Memory B cell (primary cell): ENCODE results near the gene CTSZ.

Experiments used
- ATAC-seq: fragments of 150-1000 bp; cut with Tn5 transposase; 2 replicates; pipeline ENCODE4 v1.10.0; 2021; ENCODE audit warnings: low read depth, mild to moderate bottlenecking, moderate library complexity
- DNase-seq, 2 donors: peaks; one replicate each; pipeline ENCODE4 v3.0.0; 2022; ENCODE audit warnings: low spot score in 2 of 2
- H3K27ac Mint-ChIP-seq: one replicate; pipeline ENCODE4 v1.8.0; 2022; ENCODE audit warnings: mild to moderate bottlenecking, moderate library complexity, mixed read lengths
- H3K27me3 Mint-ChIP-seq: one replicate; pipeline ENCODE4 v1.8.0; 2022; ENCODE audit warnings: mixed read lengths
- H3K36me3 Mint-ChIP-seq: one replicate; pipeline ENCODE4 v1.8.0; 2022; ENCODE audit warnings: mild to moderate bottlenecking, mixed read lengths
- H3K4me1 Mint-ChIP-seq: one replicate; pipeline ENCODE4 v1.8.0; 2022; ENCODE audit warnings: mixed read lengths
- H3K4me3 Mint-ChIP-seq: one replicate; pipeline ENCODE4 v1.8.0; 2022; ENCODE audit warnings: mild to moderate bottlenecking, moderate library complexity, mixed read lengths
- H3K9me3 Mint-ChIP-seq: one replicate; pipeline ENCODE4 v1.8.0; 2022; ENCODE audit warnings: mixed read lengths

Gene CTSZ

GRCh38 chr20:59002874-59003399, 4.1 kb downstream of the CTSZ start:
- ATAC-seq (no peak), DNase-seq (no peak)
- peak overlapping the region; percentile 93 for H3K4me3 Mint-ChIP-seq
- H3K27me3 Mint-ChIP-seq: no peaks in the 10 kb centered on the region
- peaks cover 38% of the 10 kb centered on the region for H3K4me1 Mint-ChIP-seq
- peak overlapping the region; percentile 96 for H3K27ac Mint-ChIP-seq
- H3K9me3 Mint-ChIP-seq: no peaks in the 10 kb centered on the region
- peaks cover 30% of the 10 kb centered on the region for H3K36me3 Mint-ChIP-seq

GRCh38 chr20:59002388-59002787, 4.7 kb downstream of the CTSZ start:
- ATAC-seq (no peak), DNase-seq (no peak)
- H3K9me3 Mint-ChIP-seq: no peaks in the 10 kb centered on the region
- peak overlapping the region; percentile 93 for H3K4me3 Mint-ChIP-seq
- H3K4me1 Mint-ChIP-seq: peaks cover 39% of the 10 kb centered on the region
- H3K36me3 Mint-ChIP-seq: peaks cover 35% of the 10 kb centered on the region
- H3K27me3 Mint-ChIP-seq: no peaks in the 10 kb centered on the region
- peak overlapping the region; percentile 96 for H3K27ac Mint-ChIP-seq

GRCh38 chr20:59001449-59002171, 5.4 kb downstream of the CTSZ start:
- Mint-ChIP-seq H3K27me3 (no peaks in the 10 kb centered on the region), H3K36me3 (peaks cover 38% of the 10 kb centered on the region), H3K27ac (no peak overlapping the region)

GRCh38 chr20:59001068-59001448, 6.0 kb downstream of the CTSZ start:
- Mint-ChIP-seq H3K36me3 (peaks cover 38% of the 10 kb centered on the region), H3K4me3 (no peak overlapping the region), H3K9me3 (no peaks in the 10 kb centered on the region), H3K27ac (no peak overlapping the region), H3K27me3 (no peaks in the 10 kb centered on the region), H3K4me1 (peaks cover 39% of the 10 kb centered on the region)
- ATAC-seq (no peak), DNase-seq (no peak)

More at GRCh38 chr20:59001449-59002171, 5.4 kb downstream of the CTSZ start:
- H3K4me3 Mint-ChIP-seq: no peak overlapping the region
- H3K9me3 Mint-ChIP-seq: no peaks in the 10 kb centered on the region
- ATAC-seq (no peak), DNase-seq (no peak)
- H3K4me1 Mint-ChIP-seq: peaks cover 39% of the 10 kb centered on the region

- H3K27me3 Mint-ChIP-seq: no peaks in the 10 kb centered on the region
- peaks cover 43% of the 10 kb centered on the region for H3K4me1 Mint-ChIP-seq
- H3K27ac Mint-ChIP-seq: no peak overlapping the region
- no peak overlapping the region for H3K4me3 Mint-ChIP-seq
- peaks cover 42% of the 10 kb centered on the region for H3K36me3 Mint-ChIP-seq
- H3K9me3 Mint-ChIP-seq: no peaks in the 10 kb centered on the region
- no peak for ATAC-seq
- no peak for DNase-seq
These were observed 6.7 kb downstream of the CTSZ start for GRCh38 chr20:59000326-59000725.

- Mint-ChIP-seq H3K36me3 (peaks cover 37% of the 10 kb centered on the region), H3K4me1 (peaks cover 29% of the 10 kb centered on the region), H3K27ac (no peak overlapping the region), H3K9me3 (no peaks in the 10 kb centered on the region), H3K27me3 (no peaks in the 10 kb centered on the region), H3K4me3 (no peak overlapping the region)
- ATAC-seq (no peak), DNase-seq (no peak)
These were observed 8.4 kb downstream of the CTSZ start for GRCh38 chr20:58998656-58999055.

- Mint-ChIP-seq H3K4me1 (peaks cover 18% of the 10 kb centered on the region), H3K36me3 (peaks cover 28% of the 10 kb centered on the region), H3K27ac (peak overlapping the region; percentile 35), H3K9me3 (no peaks in the 10 kb centered on the region), H3K4me3 (no peak overlapping the region), H3K27me3 (no peaks in the 10 kb centered on the region)
- DNase-seq: no peak
- no peak for ATAC-seq
These were observed 9.8 kb downstream of the CTSZ start for GRCh38 chr20:58997141-58997770.

- Mint-ChIP-seq H3K9me3 (no peaks in the 10 kb centered on the region), H3K36me3 (peaks cover 28% of the 10 kb centered on the region), H3K27me3 (no peaks in the 10 kb centered on the region), H3K4me1 (peaks cover 17% of the 10 kb centered on the region), H3K27ac (peak overlapping the region; percentile 77), H3K4me3 (no peak overlapping the region)
- ATAC-seq: no peak
- no peak for DNase-seq
These were observed 10.8 kb downstream of the CTSZ start for GRCh38 chr20:58996226-58996611.

GRCh38 chr20:58995461-58996225, 11.4 kb downstream of the CTSZ start:
- H3K4me1 Mint-ChIP-seq: peaks cover 17% of the 10 kb centered on the region
- H3K9me3 Mint-ChIP-seq: no peaks in the 10 kb centered on the region
- H3K27ac Mint-ChIP-seq: peak overlapping the region; percentile 77
- no peak overlapping the region for H3K4me3 Mint-ChIP-seq
- H3K36me3 Mint-ChIP-seq: peaks cover 28% of the 10 kb centered on the region
- H3K27me3 Mint-ChIP-seq: no peaks in the 10 kb centered on the region
- DNase-seq: no peak
- no peak for ATAC-seq

GRCh38 chr20:58994390-58995159, 12.5 kb downstream of the CTSZ start:
- Mint-ChIP-seq H3K27ac (peak overlapping the region; percentile 11), H3K9me3 (no peaks in the 10 kb centered on the region), H3K4me3 (no peak overlapping the region), H3K4me1 (peaks cover 17% of the 10 kb centered on the region), H3K27me3 (no peaks in the 10 kb centered on the region), H3K36me3 (peaks cover 31% of the 10 kb centered on the region)
- ATAC-seq (peak; percentile 58), DNase-seq (no peak)

GRCh38 chr20:58993332-58994248, 13.5 kb downstream of the CTSZ start:
- ATAC-seq (no peak), DNase-seq (no peak)
- no peaks in the 10 kb centered on the region for H3K27me3 Mint-ChIP-seq
- peaks cover 35% of the 10 kb centered on the region for H3K36me3 Mint-ChIP-seq
- peaks cover 17% of the 10 kb centered on the region for H3K4me1 Mint-ChIP-seq
- peak overlapping the region; percentile 45 for H3K27ac Mint-ChIP-seq
- H3K9me3 Mint-ChIP-seq: no peaks in the 10 kb centered on the region
- no peak overlapping the region for H3K4me3 Mint-ChIP-seq

- DNase-seq: no peak
- Mint-ChIP-seq H3K9me3 (no peaks in the 10 kb centered on the region), H3K4me1 (peaks cover 19% of the 10 kb centered on the region), H3K4me3 (no peak overlapping the region), H3K27me3 (no peaks in the 10 kb centered on the region), H3K36me3 (peaks cover 37% of the 10 kb centered on the region), H3K27ac (no peak overlapping the region)
- ATAC-seq: no peak
These were observed 14.1 kb downstream of the CTSZ start for GRCh38 chr20:58992911-58993310.

GRCh38 chr20:58991715-58992114, 15.3 kb downstream of the CTSZ start:
- Mint-ChIP-seq H3K27ac (peak overlapping the region; percentile 85), H3K9me3 (no peaks in the 10 kb centered on the region), H3K4me3 (no peak overlapping the region), H3K36me3 (peaks cover 38% of the 10 kb centered on the region), H3K27me3 (no peaks in the 10 kb centered on the region), H3K4me1 (peaks cover 19% of the 10 kb centered on the region)
- ATAC-seq (no peak), DNase-seq (no peak)
